Stimulated activated memory B cell treated with anti-CD40 and anti-IgM and Interleukin-4, amounts not matched to agents 10 μg/mL and 1 μg/mL and 100 μg/mL, for 72 hours (primary cell): ENCODE results near the gene KMT5B.

ENCODE experiments used
- ATAC-seq: fragments of 150-1000 bp; cut with Tn5 transposase; 2 replicates; pipeline ENCODE4 v1.10.0; 2021
- H3K27ac Mint-ChIP-seq: one replicate; pipeline ENCODE4 v1.8.0; 2022; ENCODE audit warnings: mild to moderate bottlenecking, mixed read lengths
- H3K27me3 Mint-ChIP-seq: one replicate; pipeline ENCODE4 v1.8.0; 2022; ENCODE audit warnings: mixed read lengths
- H3K36me3 Mint-ChIP-seq: one replicate; pipeline ENCODE4 v1.8.0; 2022; ENCODE audit warnings: mixed read lengths
- H3K4me1 Mint-ChIP-seq: one replicate; pipeline ENCODE4 v1.8.0; 2022; ENCODE audit warnings: mixed read lengths
- H3K4me3 Mint-ChIP-seq: one replicate; pipeline ENCODE4 v1.8.0; 2022; ENCODE audit warnings: mild to moderate bottlenecking, moderate library complexity, mixed read lengths
- H3K9me3 Mint-ChIP-seq: one replicate; pipeline ENCODE4 v1.8.0; 2022; ENCODE audit warnings: mixed read lengths

The KMT5B gene

DNA sequence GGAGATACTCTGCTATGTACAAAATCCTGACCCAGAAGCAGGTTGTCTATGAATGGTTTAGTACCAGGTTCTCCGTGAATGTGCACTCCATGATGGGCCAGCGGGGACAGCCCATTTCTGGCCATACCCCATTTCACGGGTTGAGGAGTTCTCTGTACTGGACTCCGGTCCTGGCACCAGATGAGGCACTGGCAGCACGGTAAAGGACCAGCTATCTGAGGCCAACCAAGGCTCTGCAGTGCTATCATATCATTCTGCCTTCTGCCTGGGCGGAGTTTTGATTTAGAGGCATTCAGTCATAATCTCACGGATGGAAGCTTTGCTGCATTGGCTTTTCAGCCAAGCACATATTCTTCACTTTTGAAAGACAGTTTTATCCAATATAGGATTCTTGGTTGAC, 18.5 kb upstream of the KMT5B start:
- Mint-ChIP-seq H3K27me3 (peaks cover 24% of the 10 kb centered on the region), H3K27ac (no peak overlapping the region), H3K4me3 (no peak overlapping the region), H3K36me3 (no peaks in the 10 kb centered on the region), H3K9me3 (peaks cover 13% of the 10 kb centered on the region), H3K4me1 (no peaks in the 10 kb centered on the region)
- ATAC-seq = no peak

DNA sequence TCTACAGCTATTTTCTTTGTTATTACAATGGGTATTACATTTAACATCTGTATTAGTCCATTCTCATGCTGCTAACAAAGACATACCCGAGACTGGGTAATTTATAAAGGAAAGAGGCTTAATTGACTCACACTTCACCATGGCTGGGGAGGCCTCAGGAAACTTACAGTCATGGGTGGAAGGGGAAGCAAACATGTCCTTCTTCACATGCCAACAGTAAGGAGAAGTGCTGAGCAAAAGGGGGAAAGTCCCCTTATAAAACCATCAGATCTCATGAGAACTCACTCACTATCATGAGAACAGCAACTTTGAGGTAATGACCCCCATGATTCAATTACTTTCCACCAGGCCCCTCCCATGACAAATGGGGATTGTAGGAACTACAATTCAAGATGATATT, 16.5 kb upstream of the KMT5B start:
- Mint-ChIP-seq H3K4me1 (no peaks in the 10 kb centered on the region), H3K9me3 (peaks cover 13% of the 10 kb centered on the region), H3K4me3 (no peak overlapping the region), H3K36me3 (no peaks in the 10 kb centered on the region), H3K27me3 (peaks cover 14% of the 10 kb centered on the region), H3K27ac (no peak overlapping the region)
- ATAC-seq = no peak

DNA sequence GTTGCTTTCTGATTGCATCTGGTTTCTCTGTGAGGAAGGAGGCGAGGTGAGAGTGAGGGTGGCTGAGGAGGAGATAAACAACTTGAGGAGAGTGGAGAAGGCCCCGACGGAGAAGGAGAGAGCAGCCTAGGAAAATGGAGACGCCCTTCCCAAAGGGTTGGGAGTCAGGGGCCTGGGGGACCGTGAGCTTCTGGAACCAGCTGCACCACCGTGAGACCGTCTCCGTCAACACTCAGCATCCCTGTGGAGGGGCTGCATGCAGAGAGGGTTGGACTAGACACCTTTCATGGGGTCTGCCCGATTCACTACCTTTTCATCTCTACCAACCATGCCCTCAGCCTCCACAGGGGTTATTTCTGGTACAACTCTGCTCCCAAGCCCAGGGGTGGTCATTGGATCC, 13.3 kb upstream of the KMT5B start:
- no peak overlapping the region for H3K27ac Mint-ChIP-seq
- no peak overlapping the region for H3K4me3 Mint-ChIP-seq
- peaks cover 13% of the 10 kb centered on the region for H3K9me3 Mint-ChIP-seq
- H3K4me1 Mint-ChIP-seq = no peaks in the 10 kb centered on the region
- peaks cover 8% of the 10 kb centered on the region for H3K27me3 Mint-ChIP-seq
- ATAC-seq = no peak
- no peaks in the 10 kb centered on the region for H3K36me3 Mint-ChIP-seq

DNA sequence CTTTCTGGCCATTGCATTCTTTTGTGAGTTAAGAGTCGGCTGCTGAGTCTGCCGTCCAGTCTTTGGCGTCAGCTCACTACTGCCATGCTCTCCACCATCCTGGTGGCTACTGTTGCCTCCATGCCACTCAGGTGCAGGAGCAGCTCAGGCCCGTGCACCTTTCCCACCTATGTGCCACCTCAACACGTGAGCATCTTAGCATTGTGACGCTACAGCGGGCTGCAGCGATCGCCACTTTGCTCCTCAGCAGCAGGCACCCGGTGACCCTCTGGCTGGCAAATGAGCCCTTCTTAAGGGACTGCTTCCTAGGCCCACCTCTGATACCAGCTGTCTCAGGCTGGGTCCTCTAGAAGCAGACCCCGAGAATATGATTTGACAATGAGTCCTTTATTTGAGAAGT, 11.5 kb upstream of the KMT5B start:
- no peak overlapping the region for H3K27ac Mint-ChIP-seq
- no peak overlapping the region for H3K4me3 Mint-ChIP-seq
- H3K9me3 Mint-ChIP-seq = peaks cover 10% of the 10 kb centered on the region
- peaks cover 3% of the 10 kb centered on the region for H3K4me1 Mint-ChIP-seq
- H3K36me3 Mint-ChIP-seq = no peaks in the 10 kb centered on the region
- ATAC-seq = no peak
- H3K27me3 Mint-ChIP-seq = peaks cover 8% of the 10 kb centered on the region

- Mint-ChIP-seq H3K27me3 (peaks cover 8% of the 10 kb centered on the region), H3K27ac (no peak overlapping the region), H3K36me3 (no peaks in the 10 kb centered on the region), H3K4me3 (no peak overlapping the region), H3K9me3 (peaks cover 4% of the 10 kb centered on the region), H3K4me1 (peaks cover 6% of the 10 kb centered on the region)
- no peak for ATAC-seq
Observed at GRCh38 chr11:68223275-68223674, 10.2 kb upstream of the KMT5B start.

DNA sequence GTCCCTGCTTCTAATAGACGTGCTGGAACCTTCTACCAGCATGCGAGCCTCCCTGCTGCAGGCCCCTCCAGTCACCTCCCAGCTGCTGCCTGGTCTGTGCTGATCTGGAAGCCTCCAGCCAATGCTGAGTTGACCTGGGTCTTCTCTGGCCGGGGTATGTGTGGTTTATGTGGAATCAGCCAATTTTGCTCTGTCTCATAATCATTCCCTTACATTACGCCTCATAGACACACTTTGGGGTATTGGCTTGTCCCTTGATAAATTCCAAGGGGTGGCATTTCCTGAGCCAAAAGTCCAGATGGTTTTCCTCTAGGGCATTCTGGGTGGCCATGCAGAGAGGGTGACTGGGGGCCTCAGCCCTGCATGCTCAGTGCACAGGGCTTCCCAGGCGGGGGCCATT, 8.3 kb upstream of the KMT5B start:
- Mint-ChIP-seq H3K4me3 (no peak overlapping the region), H3K27ac (no peak overlapping the region), H3K4me1 (peaks cover 6% of the 10 kb centered on the region), H3K36me3 (no peaks in the 10 kb centered on the region), H3K9me3 (no peaks in the 10 kb centered on the region), H3K27me3 (peaks cover 8% of the 10 kb centered on the region)
- ATAC-seq = no peak

- no peak for ATAC-seq
- Mint-ChIP-seq H3K9me3 (no peaks in the 10 kb centered on the region), H3K27me3 (no peaks in the 10 kb centered on the region), H3K36me3 (no peaks in the 10 kb centered on the region), H3K27ac (peak overlapping the region; percentile 77), H3K4me1 (peaks cover 33% of the 10 kb centered on the region), H3K4me3 (no peak overlapping the region)
Observed at GRCh38 chr11:68216171-68216938, 3.3 kb upstream of the KMT5B start.

GRCh38 chr11:68215524-68216170, 2.6 kb upstream of the KMT5B start:
- peak overlapping the region; percentile 84 for H3K4me3 Mint-ChIP-seq
- no peaks in the 10 kb centered on the region for H3K27me3 Mint-ChIP-seq
- ATAC-seq = no peak
- peaks cover 40% of the 10 kb centered on the region for H3K4me1 Mint-ChIP-seq
- peak overlapping the region; percentile 77 for H3K27ac Mint-ChIP-seq
- no peaks in the 10 kb centered on the region for H3K36me3 Mint-ChIP-seq
- H3K9me3 Mint-ChIP-seq = no peaks in the 10 kb centered on the region

GRCh38 chr11:68215087-68215445, 2.0 kb upstream of the KMT5B start:
- peak; percentile 29 for ATAC-seq

GRCh38 chr11:68214173-68215086, 1.3 kb upstream of the KMT5B start:
- Mint-ChIP-seq H3K27ac (peak overlapping the region; percentile 77), H3K4me1 (peaks cover 47% of the 10 kb centered on the region), H3K9me3 (no peaks in the 10 kb centered on the region)

More at GRCh38 chr11:68215087-68215445, 2.0 kb upstream of the KMT5B start:
- Mint-ChIP-seq H3K4me1 (peaks cover 46% of the 10 kb centered on the region), H3K27ac (peak overlapping the region; percentile 77), H3K4me3 (peak overlapping the region; percentile 84), H3K36me3 (no peaks in the 10 kb centered on the region), H3K27me3 (no peaks in the 10 kb centered on the region), H3K9me3 (no peaks in the 10 kb centered on the region)

DNA sequence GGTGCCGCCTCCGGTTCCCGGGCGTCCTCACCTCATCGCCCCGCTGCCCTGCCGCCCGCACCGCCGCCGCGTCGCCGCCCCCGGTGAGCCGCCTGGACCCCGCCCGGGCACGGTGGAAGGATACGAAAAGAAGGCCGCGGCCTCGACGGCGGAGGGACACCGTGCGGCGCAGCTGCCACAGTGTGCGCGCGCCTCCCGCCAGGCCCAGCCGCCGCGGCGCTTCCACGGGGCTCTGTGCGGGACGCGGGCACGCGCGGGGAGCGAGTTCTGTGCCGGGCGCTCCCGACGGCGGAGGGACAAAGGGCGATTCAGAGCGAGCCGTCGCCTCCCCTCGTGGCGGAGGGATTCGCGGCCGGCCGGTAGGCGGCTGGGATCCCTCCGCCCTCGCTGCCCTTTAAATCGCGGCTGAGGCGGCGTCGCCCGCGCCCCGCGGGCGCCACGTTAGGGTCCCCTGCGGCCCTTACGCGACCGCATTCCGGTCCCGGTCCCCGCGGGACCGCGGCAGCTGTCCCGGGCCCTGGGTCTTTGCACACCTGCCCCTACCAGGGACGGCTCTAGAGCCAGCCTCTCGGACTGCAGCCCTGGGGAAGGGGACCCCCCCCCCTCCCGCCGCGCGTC, 568 bp upstream of the KMT5B start:
- H3K4me1 Mint-ChIP-seq = peaks cover 52% of the 10 kb centered on the region
- H3K27me3 Mint-ChIP-seq = no peaks in the 10 kb centered on the region
- H3K4me3 Mint-ChIP-seq = peak overlapping the region; percentile 84
- H3K9me3 Mint-ChIP-seq = no peaks in the 10 kb centered on the region
- ATAC-seq = peak; percentile 63
- no peaks in the 10 kb centered on the region for H3K36me3 Mint-ChIP-seq
- peak overlapping the region; percentile 77 for H3K27ac Mint-ChIP-seq

More at GRCh38 chr11:68214173-68215086, 1.3 kb upstream of the KMT5B start:
- H3K36me3 Mint-ChIP-seq = no peaks in the 10 kb centered on the region
- ATAC-seq = peak; percentile 17
- H3K27me3 Mint-ChIP-seq = no peaks in the 10 kb centered on the region
- H3K4me3 Mint-ChIP-seq = peak overlapping the region; percentile 84

GRCh38 chr11:68212421-68213134, 518 bp downstream of the KMT5B start:
- no peaks in the 10 kb centered on the region for H3K27me3 Mint-ChIP-seq
- peak overlapping the region; percentile 87 for H3K4me3 Mint-ChIP-seq
- H3K9me3 Mint-ChIP-seq = no peaks in the 10 kb centered on the region
- H3K4me1 Mint-ChIP-seq = peaks cover 52% of the 10 kb centered on the region
- H3K27ac Mint-ChIP-seq = peak overlapping the region; percentile 77
- no peaks in the 10 kb centered on the region for H3K36me3 Mint-ChIP-seq
- ATAC-seq = peak; percentile 77

DNA sequence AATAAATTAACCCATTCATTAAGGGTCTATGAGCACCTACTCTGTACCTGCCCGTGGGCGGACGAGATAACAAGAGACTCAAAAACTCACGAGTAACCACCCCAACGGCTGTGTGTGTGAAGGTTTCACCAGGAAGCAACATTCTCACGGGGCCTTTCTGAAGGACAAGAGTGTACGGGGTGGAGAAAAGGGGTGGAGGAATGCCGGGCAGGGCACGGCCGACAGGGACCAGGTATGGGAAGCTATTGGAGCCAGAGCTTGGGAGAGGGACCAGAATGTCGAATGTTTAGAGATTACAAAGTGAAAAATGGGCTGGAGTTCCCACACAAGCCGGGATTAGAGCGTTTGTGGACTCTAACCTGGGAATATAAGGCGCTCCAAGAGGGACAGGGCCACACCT, 1.6 kb downstream of the KMT5B start:
- H3K4me1 Mint-ChIP-seq = peaks cover 57% of the 10 kb centered on the region
- peak overlapping the region; percentile 64 for H3K4me3 Mint-ChIP-seq
- no peaks in the 10 kb centered on the region for H3K27me3 Mint-ChIP-seq
- H3K9me3 Mint-ChIP-seq = no peaks in the 10 kb centered on the region
- H3K36me3 Mint-ChIP-seq = no peaks in the 10 kb centered on the region
- ATAC-seq = no peak
- peak overlapping the region; percentile 77 for H3K27ac Mint-ChIP-seq

DNA sequence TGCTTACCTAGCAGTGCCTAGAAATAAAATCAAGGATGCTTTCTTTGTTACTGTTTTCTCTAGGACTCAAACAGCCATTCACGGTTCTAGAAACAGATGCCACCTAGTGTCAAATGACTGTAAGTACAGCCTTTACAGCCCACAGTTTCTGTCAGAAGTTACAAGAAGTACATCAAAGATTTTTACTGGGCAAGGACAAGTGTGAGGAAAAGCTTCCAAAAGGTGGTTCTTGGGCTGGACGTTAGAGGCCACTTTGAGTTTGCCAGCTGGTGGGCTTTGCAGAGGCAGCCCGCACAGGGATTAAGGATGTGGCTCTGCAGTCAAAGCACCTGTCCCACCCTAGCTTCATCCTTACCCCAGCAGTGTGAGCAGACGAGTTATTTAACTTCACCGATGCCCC, 6.9 kb downstream of the KMT5B start:
- H3K27me3 Mint-ChIP-seq = no peaks in the 10 kb centered on the region
- H3K4me3 Mint-ChIP-seq = no peak overlapping the region
- H3K4me1 Mint-ChIP-seq = peaks cover 65% of the 10 kb centered on the region
- no peak overlapping the region for H3K27ac Mint-ChIP-seq
- ATAC-seq = no peak
- H3K36me3 Mint-ChIP-seq = no peaks in the 10 kb centered on the region
- H3K9me3 Mint-ChIP-seq = no peaks in the 10 kb centered on the region
